HFFc6 (cell line): ENCODE measurements around the gene CSF3R. TPM values are rescaled to one million over a fixed set of nuclear protein-coding genes. Genes with fewer than 3 reads are reported as not detected.
A peak's percentile ranks its signal among the peaks of the same experiment; 100 is the strongest.

ENCODE experiments used
- DNase-seq: peaks from one replicate; pipeline ENCODE4 v3.0.0-alpha.2; 2018
- H3K27ac Mint-ChIP-seq: 2 replicates; pipeline ENCODE4 v1.8.0; 2020; ENCODE audit warnings: mild to moderate bottlenecking, mixed read lengths
- H3K27me3 Mint-ChIP-seq: 2 replicates; pipeline ENCODE4 v1.8.0; 2021; ENCODE audit warnings: mild to moderate bottlenecking, moderate library complexity, mixed read lengths; ENCODE audit not compliant: insufficient read depth
- H3K36me3 Mint-ChIP-seq: 2 replicates; pipeline ENCODE4 v1.8.0; 2021; ENCODE audit warnings: low read depth, mixed read lengths
- H3K4me1 Mint-ChIP-seq: 2 replicates; pipeline ENCODE4 v1.8.0; 2020; ENCODE audit warnings: low read depth, mixed read lengths
- H3K4me3 Mint-ChIP-seq: 2 replicates; pipeline ENCODE4 v1.8.0; 2020; ENCODE audit warnings: mild to moderate bottlenecking, moderate library complexity, mixed read lengths
- H3K9me3 Mint-ChIP-seq: 2 replicates; pipeline ENCODE4 v1.8.0; 2020; ENCODE audit warnings: mild to moderate bottlenecking, mixed read lengths
- CTCF ChIP-seq: fragments of 200-600 bp; sonication (generic); IDR thresholded peaks from 2 replicates; pipeline ENCODE4 v1.5.0; 2021; ENCODE audit warnings: antibody characterized with exemption, mild to moderate bottlenecking
- total RNA-seq, 6 experiments: library from RNA; stranded (reverse); fragmentation: NEBNext Ultra II Directional; extraction: Animal tissue kit (Norgen Biotek cat#: 25700); gene quantifications; 2 replicates in 1 of 6; 3 replicates in 5 of 6; pipeline ENCODE4 v1.2.3, GENCODE V29; 2021

The CSF3R gene
- total RNA-seq, 6 experiments from 2014 or later: not detected

- H3K27ac Mint-ChIP-seq: no peak overlapping the region
- H3K9me3 Mint-ChIP-seq: no peaks in the 10 kb centered on the region
- peaks cover 21% of the 10 kb centered on the region; the same call in 1 of the 2 replicates for H3K27me3 Mint-ChIP-seq
- DNase-seq: peak; percentile 24
- no peak overlapping the region for H3K4me3 Mint-ChIP-seq
- H3K36me3 Mint-ChIP-seq: no peaks in the 10 kb centered on the region
- H3K4me1 Mint-ChIP-seq: peaks cover 14% of the 10 kb centered on the region
- peak; percentile 94 for TF ChIP-seq CTCF
Observed at GRCh38 chr1:36516372-36517010, 33.8 kb upstream of the CSF3R start.

DNA sequence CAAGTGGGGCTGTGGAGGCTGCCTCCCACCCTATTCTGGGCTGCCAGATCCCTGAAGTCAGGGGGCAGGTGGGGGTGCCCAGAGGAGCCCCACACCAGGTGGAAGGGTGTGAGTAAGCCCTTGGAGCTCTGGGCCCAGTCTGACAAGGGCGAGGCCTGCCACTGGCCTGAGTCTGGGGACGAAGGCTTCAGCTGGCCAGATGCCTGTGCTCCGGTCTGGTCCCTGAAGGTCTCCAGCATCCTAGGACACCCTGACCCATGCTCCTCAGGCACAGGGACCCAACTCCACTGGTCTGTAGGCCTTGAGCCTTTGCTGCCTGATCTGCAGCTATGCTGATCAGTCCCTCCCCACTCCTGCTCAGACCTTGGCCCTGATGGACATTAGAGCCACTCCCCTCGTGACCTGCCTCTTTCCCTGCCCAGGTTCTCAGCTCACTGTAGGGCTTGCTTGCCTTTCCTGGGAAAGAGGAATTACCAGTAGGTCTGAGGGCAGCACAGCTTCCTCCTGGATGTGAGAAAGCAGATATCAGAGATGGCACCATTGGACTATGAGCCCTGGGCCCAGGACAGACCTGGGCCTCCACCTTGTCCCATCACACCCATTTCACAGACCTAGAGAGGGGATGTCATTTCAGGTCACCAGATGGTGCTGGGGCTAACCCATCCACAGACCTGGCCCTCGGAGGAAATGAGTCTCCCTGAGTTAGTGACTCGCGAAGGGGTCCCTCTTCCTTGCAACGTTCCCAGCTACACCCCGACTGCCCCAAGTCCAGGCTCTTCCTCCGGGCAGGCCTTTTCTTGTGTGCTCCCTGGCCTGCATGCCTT, 32.8 kb upstream of the CSF3R start:
- Mint-ChIP-seq H3K27me3 (peaks cover 21% of the 10 kb centered on the region; the same call in 1 of the 2 replicates), H3K4me3 (no peak overlapping the region), H3K9me3 (no peaks in the 10 kb centered on the region), H3K27ac (no peak overlapping the region), H3K36me3 (no peaks in the 10 kb centered on the region), H3K4me1 (peaks cover 14% of the 10 kb centered on the region)
- no peak for TF ChIP-seq CTCF
- no peak for DNase-seq

- DNase-seq: no peak
- Mint-ChIP-seq H3K9me3 (no peaks in the 10 kb centered on the region), H3K27me3 (peaks cover 27% of the 10 kb centered on the region; the same call in 1 of the 2 replicates), H3K4me1 (peaks cover 14% of the 10 kb centered on the region), H3K27ac (no peak overlapping the region), H3K36me3 (no peaks in the 10 kb centered on the region), H3K4me3 (no peak overlapping the region)
- TF ChIP-seq CTCF: no peak
Observed at GRCh38 chr1:36514501-36514900, 31.8 kb upstream of the CSF3R start.

DNA sequence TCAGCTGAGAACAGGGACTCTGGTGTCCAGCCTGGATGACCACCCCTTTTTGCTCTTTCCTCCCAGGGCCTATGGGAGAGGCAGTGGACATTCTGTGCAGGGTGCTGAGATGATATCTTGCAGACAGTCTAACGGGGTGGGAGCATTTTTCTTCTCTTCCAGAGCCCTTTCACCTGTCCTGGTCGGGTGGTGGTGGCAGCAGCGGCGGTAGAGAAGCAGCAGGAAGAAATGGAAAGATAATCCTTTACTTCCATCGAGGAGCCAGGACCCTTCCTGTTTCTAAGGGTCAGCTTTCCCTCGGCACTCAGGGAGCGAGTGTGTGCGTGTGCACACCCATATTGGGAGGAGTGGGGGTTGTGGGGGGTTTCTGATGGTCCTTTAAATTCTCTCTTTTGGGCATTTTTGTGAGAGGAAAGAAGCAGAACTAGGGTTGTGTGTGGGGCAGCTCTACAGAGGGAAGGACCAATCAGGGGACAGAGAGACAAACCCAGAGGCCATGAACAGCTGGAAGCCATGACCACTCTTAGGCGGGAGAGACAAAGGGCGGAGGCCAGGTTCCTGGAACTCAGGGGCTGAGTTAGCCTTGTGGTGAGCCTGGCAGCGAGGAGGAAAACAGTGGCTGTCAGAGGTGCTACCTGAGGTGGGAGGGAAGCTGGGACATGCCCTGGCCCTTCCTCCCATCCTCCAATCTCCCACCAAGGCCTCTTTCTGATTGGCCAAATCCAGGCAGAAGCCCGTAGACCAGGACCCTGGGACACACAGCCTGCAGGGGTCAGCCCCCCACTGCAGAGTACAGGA, 31.2 kb upstream of the CSF3R start:
- no peak for DNase-seq
- H3K36me3 Mint-ChIP-seq: no peaks in the 10 kb centered on the region
- H3K27ac Mint-ChIP-seq: no peak overlapping the region
- H3K4me1 Mint-ChIP-seq: peaks cover 14% of the 10 kb centered on the region
- no peaks in the 10 kb centered on the region for H3K9me3 Mint-ChIP-seq
- TF ChIP-seq CTCF: no peak
- H3K4me3 Mint-ChIP-seq: no peak overlapping the region
- H3K27me3 Mint-ChIP-seq: peaks cover 26% of the 10 kb centered on the region

GRCh38 chr1:36512842-36513241, 30.1 kb upstream of the CSF3R start:
- DNase-seq: no peak
- Mint-ChIP-seq H3K27me3 (peaks cover 31% of the 10 kb centered on the region), H3K27ac (no peak overlapping the region), H3K4me3 (no peak overlapping the region), H3K4me1 (peaks cover 14% of the 10 kb centered on the region), H3K9me3 (no peaks in the 10 kb centered on the region), H3K36me3 (no peaks in the 10 kb centered on the region)
- no peak for TF ChIP-seq CTCF
